A549 treated with AZD9567 at 1 μM for 4 hours (cell line): ENCODE measurements around the gene FAS. TPM values are rescaled to one million over a fixed set of nuclear protein-coding genes. Genes with fewer than 3 reads are reported as not detected.

ENCODE experiments used
- total RNA-seq: library from RNA; stranded (reverse); fragments of 200-300 nt; extraction: Qiagen RNA extraction; gene quantifications from 5 replicates; pipeline ENCODE4 v1.2.3, GENCODE V29; 2022; ENCODE audit not compliant: insufficient read depth

Gene FAS
- total RNA-seq: 29.4 to 38.1 TPM (median 29.7 TPM) in 5 replicates

GRCh38 chr10:88990384-88991160 lies at the start of gene FAS:
FAS (plus strand) TSS chr10:88990798; CDS start chr10:88990877, 79 bp downstream.

GRCh38 chr10:88952647-88953111 lies 37.9 kb upstream of the FAS start, which contains the start of gene ACTA2:
ACTA2 (minus strand) TSS chr10:88952773; CDS start chr10:88948930, 3,843 bp downstream.

Other genes starting within 250 kb of the FAS start
- not detected in 5 replicates for gene LIPN, start 230.8 kb upstream of the FAS start, total RNA-seq
- gene LIPM, start 188.1 kb upstream of the FAS start, total RNA-seq: not detected in 5 replicates
- 0.12 to 0.26 TPM (median 0.20 TPM) in 4 of 5 replicates, not detected in the other for gene ANKRD22, start 139.0 kb upstream of the FAS start, total RNA-seq
- gene STAMBPL1, start 110.6 kb upstream of the FAS start, total RNA-seq: 20.9 to 27.3 TPM (median 23.4 TPM) in 5 replicates
- 17.4 to 22.7 TPM (median 18.2 TPM) in 5 replicates for gene ACTA2, start 38.0 kb upstream of the FAS start, total RNA-seq
- 0.06 to 0.11 TPM (median 0.09 TPM) in 4 of 5 replicates, not detected in the other for gene CH25H, start 216.5 kb downstream of the FAS start, total RNA-seq